ENCODE results near the gene NCF2.

NCF2 gene

DNA sequence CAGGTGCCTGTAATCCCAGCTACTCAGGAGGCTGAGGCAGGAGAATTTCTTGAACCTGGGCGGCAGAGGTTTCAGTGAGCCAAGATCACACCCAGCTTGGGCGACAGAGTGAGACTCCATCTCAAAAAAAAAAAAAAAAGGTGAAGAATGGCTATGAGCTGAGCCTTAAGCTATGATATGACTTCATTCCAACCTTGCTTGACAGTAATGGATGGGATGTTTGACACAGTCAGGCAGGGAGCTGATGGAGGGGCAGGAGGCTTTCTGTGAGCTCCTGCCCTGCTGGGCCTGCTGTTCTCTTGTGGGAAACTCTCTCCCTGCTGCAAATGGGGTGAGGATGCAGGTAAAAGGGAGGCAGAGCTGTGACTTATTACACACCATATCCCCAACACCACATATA lies 27.6 kb downstream of the NCF2 start:
- CTCF ChIA-PET = interaction anchor here (0.9 kb wide), 1 partner anchor 17 kb away, joined by 3 read pairs; no protein-coding TSS in a partner anchor

DNA sequence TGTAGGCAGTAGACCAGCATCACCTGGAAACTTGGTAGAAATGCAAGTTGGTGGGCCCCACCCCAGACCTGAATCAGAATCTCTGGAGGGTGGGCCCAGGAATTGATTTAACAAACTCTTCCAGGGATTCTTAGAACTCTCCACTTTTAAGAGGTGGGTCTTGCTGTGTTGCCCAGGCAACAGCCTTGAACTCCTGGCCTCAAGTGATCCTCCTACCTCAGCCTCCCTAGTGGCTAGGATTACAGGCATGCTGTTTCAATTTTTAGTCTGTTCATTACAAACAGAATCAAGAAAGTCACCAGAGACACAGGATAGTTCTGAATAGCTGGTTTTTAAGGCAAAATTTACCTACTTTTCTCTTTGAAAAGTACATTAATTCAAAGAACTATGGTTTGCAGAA lies 31.2 kb downstream of the NCF2 start:
- no peak for TF ChIP-seq CTCF (IDR thresholded peaks at IDR 0.05; ENCODE audit: insufficient read depth, low read length, missing control alignments)

More for the DNA sequence above, 27.6 kb downstream of the NCF2 start:
- H3K4me3 ChIP-seq (ENCODE audit: low read depth, low read length) = no peak overlapping the region
- POLR2A ChIA-PET = no interaction called here
- DNase-seq (ENCODE audit: low read depth, low spot score) = no peak
- no peak for TF ChIP-seq CTCF (IDR thresholded peaks at IDR 0.05; ENCODE audit: insufficient read depth, low read length, missing control alignments)

GRCh38 chr1:183554577-183554976 lies 35.7 kb downstream of the NCF2 start:
- no peak overlapping the region for H3K4me3 ChIP-seq (ENCODE audit: low read depth, low read length)
- no peak for TF ChIP-seq CTCF (IDR thresholded peaks at IDR 0.05; ENCODE audit: insufficient read depth, low read length, missing control alignments)
- DNase-seq (ENCODE audit: low read depth, low spot score) = no peak
- ChIA-PET CTCF (interaction anchor here (1.5 kb wide), 1 partner anchor 11 kb away, joined by 4 read pairs; no protein-coding TSS in a partner anchor), POLR2A (no interaction called here)

More for the DNA sequence above, 31.2 kb downstream of the NCF2 start:
- H3K4me3 ChIP-seq (ENCODE audit: low read depth, low read length) = no peak overlapping the region
- ChIA-PET CTCF (no interaction called here), POLR2A (no interaction called here)
- no peak for DNase-seq (ENCODE audit: low read depth, low spot score)

DNA sequence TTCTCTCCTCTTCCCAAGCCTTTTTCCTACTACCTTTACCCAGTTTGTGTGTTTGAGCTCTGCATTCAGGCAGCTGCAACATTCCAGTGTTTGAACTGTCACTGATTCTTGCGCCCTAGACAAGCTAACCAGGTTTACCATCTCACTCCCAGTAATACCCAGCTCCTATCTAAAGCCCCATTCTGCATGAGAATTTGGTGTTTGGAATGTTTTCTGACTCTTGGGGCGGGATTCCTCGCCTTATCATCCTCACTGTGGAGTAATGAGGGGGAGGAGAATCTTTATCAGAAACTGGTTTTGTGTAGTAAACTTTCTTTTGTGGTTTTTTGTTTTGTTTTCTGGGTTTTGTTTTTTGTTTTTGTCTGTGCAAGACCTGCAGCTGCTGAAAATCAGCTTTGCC lies 36.5 kb downstream of the NCF2 start:
- TF ChIP-seq CTCF (IDR thresholded peaks at IDR 0.05; ENCODE audit: insufficient read depth, low read length, missing control alignments) = no peak
- H3K4me3 ChIP-seq (ENCODE audit: low read depth, low read length) = no peak overlapping the region
- POLR2A ChIA-PET = no interaction called here
- CTCF ChIA-PET = interaction anchor here (0.6 to 1.5 kb wide), 2 partner anchors 12 to 272 kb away, joined by 3 to 4 read pairs; no protein-coding TSS in a partner anchor
- no peak for DNase-seq (ENCODE audit: low read depth, low spot score)

DNA sequence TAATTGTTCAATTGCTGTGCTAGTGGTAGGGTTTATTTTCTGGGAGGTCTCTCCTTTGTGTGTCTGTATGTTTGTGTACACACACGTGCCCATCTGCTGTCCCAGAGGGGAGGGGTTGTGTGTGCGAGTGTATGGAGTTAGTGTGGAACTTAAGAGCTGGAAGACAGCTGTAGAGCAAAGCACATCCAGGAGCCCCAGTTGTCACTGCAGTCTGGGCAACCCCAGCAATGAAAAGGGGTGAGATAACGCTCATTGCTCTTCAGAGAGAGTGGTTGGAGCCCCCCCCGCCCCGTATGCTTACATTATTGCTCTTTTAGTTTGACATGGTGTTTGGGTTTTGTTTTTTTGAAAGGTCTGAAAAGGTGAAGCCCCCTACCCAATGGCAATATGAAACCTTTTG lies 36.9 kb downstream of the NCF2 start:
- TF ChIP-seq CTCF (IDR thresholded peaks at IDR 0.05; ENCODE audit: insufficient read depth, low read length, missing control alignments) = no peak
- CTCF ChIA-PET = interaction anchor here (1.5 kb wide), 1 partner anchor 13 kb away, joined by 4 read pairs; no protein-coding TSS in a partner anchor
- DNase-seq (ENCODE audit: low read depth, low spot score) = no peak
- H3K4me3 ChIP-seq (ENCODE audit: low read depth, low read length) = no peak overlapping the region
- POLR2A ChIA-PET = no interaction called here

GRCh38 chr1:183552891-183553290 lies 37.4 kb downstream of the NCF2 start:
- ChIA-PET POLR2A (no interaction called here), CTCF (interaction anchor here (0.9 kb wide), 1 partner anchor 11 kb away, joined by 3 read pairs; no protein-coding TSS in a partner anchor)
- H3K4me3 ChIP-seq (ENCODE audit: low read depth, low read length) = no peak overlapping the region
- DNase-seq (ENCODE audit: low read depth, low spot score) = no peak
- no peak for TF ChIP-seq CTCF (IDR thresholded peaks at IDR 0.05; ENCODE audit: insufficient read depth, low read length, missing control alignments)

All from AG04449 (cell line).